ENCODE results near the gene ITK. TPM values are rescaled to one million over a fixed set of nuclear protein-coding genes. Genes with fewer than 3 reads are reported as not detected.

ITK gene
- polyA plus RNA-seq, 2 of the 4 experiments (the other 2 are of a cell fraction), result not detected

GRCh38 chr5:157273131-157273556, 92.5 kb downstream of the ITK start:
- DNase-seq (ENCODE audit: low read depth in 1 of 2, low spot score in 1 of 2) (no peak), ATAC-seq (no peak), FAIRE-seq (no peak)
- Histone ChIP-seq H3K4me2 (no peak overlapping the region), H3K4me3 (no peak overlapping the region), H3K4me1 (peaks cover 10% of the 10 kb centered on the region; the same call in 2 of the 3 replicates), H3K27ac (no peak overlapping the region), H3K9me3 (no peaks in the 10 kb centered on the region)
- POLR2A ChIA-PET, result no interaction called here
- 67% methylated on average over 1 of the region's 1 CpG for WGBS (ENCODE audit: missing lambda C conversion rate)
- TF ChIP-seq NFE2L2 (conservative IDR thresholded peaks at IDR 0.05; ENCODE audit: low read length) (no peak), HES2 (IDR thresholded peaks at IDR 0.05) (no peak), CTCF (IDR thresholded peaks at IDR 0.05) (no peak), HOXB13 (CRISPR knock-in tag; IDR thresholded peaks at IDR 0.05; ENCODE audit: low read depth) (no peak), USF2 (IDR thresholded peaks at IDR 0.05) (no peak), ZSCAN20 (CRISPR knock-in tag; IDR thresholded peaks at IDR 0.05) (no peak), ATOH8 (CRISPR knock-in tag; IDR thresholded peaks at IDR 0.05; ENCODE audit: low read depth) (no peak), BCL3 (IDR thresholded peaks at IDR 0.05) (no peak), SREBF2 (IDR thresholded peaks at IDR 0.05) (no peak)
- CTCF ChIA-PET, result interaction anchor here (0.8 to 1.9 kb wide), 5 partner anchors 13 to 49 kb away, joined by 3 to 5 read pairs (median 4); no protein-coding TSS in a partner anchor

GRCh38 chr5:157275403-157275802, 94.8 kb downstream of the ITK start:
- ChIA-PET CTCF (interaction anchor here (1.0 to 3.3 kb wide), 3 partner anchors 8 to 53 kb away, joined by 3 to 16 read pairs (median 3); partner anchors contain the start of gene CYFIP2), POLR2A (no interaction called here)
- WGBS (ENCODE audit: missing lambda C conversion rate), result 91% methylated on average over 1 of the region's 1 CpG
- DNase-seq (ENCODE audit: low read depth in 1 of 2, low spot score in 1 of 2), result no peak
- no peak overlapping the region for H3K4me2 ChIP-seq
- no peak overlapping the region for H3K4me3 ChIP-seq
- ATAC-seq, result no peak
- TF ChIP-seq RNF2 (IDR thresholded peaks at IDR 0.05; ENCODE audit: borderline replicate concordance, low read depth) (no peak), PBX3 (IDR thresholded peaks at IDR 0.05) (no peak), MYC (IDR thresholded peaks at IDR 0.05; ENCODE audit: borderline replicate concordance, low read length) (no peak), JUNB (IDR thresholded peaks at IDR 0.05) (no peak), CEBPB (IDR thresholded peaks at IDR 0.05) (no peak), NFE2L2 (conservative IDR thresholded peaks at IDR 0.05; ENCODE audit: low read length) (no peak), BCL3 (IDR thresholded peaks at IDR 0.05) (no peak), RCOR1 (IDR thresholded peaks at IDR 0.05; ENCODE audit: low read depth, low read length) (no peak), ESRRA (IDR thresholded peaks at IDR 0.05; ENCODE audit: borderline replicate concordance, low read length) (no peak), RFX5 (IDR thresholded peaks at IDR 0.05) (no peak), BHLHE40 (IDR thresholded peaks at IDR 0.05; ENCODE audit: low read depth, low read length) (no peak)
- H3K27ac ChIP-seq, result no peak overlapping the region
- no peaks in the 10 kb centered on the region for H3K9me3 ChIP-seq
- FAIRE-seq, result no peak
- H3K4me1 ChIP-seq, result no peaks in the 10 kb centered on the region

All from A549 (cell line).